ENCODE data around the gene DBH.

Gene DBH

DNA sequence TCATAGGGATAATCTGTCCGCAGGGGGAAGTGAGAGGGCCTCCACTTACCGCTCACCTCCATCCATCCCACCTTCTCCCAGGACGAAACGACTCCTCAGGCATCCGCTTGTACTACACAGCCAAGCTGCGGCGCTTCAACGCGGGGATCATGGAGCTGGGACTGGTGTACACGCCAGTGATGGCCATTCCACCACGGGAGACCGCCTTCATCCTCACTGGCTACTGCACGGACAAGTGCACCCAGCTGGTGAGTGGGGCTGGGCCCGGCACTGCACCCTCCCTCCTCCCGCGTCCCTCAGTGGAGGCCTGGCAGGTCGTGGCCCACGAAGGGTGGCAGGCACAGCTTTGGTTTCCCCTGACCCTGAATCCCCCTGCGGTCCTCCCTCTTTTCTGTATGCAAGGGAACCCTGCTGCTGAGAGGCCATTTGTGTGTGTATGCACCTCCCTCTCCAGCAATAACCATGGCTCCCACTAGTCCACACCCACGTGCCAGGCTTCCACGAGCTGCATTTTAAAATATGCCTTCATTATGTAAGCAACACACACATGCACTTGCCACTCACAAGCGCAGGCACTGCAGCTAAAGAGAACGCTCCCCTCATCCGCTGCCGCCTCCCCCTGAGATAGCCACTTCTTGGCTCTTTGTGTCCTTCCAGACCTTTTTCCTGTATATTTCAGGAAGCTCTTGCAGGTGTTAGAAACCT is 11.8 kb downstream of the DBH start:
- ATAC-seq, result no peak
- no peak for TF ChIP-seq BACH2 (CRISPR knock-in tag; IDR thresholded peaks at IDR 0.05; ENCODE audit: borderline replicate concordance)
- TF ChIP-seq ISL1 (CRISPR knock-in tag; IDR thresholded peaks at IDR 0.05), result no peak

GRCh38 chr9:133649194-133649593 is 13.0 kb downstream of the DBH start:
- ATAC-seq, result no peak
- TF ChIP-seq OSR1 (CRISPR knock-in tag; IDR thresholded peaks at IDR 0.05), result no peak
- no peak for TF ChIP-seq RARB (CRISPR knock-in tag; IDR thresholded peaks at IDR 0.05)
- no peak for TF ChIP-seq TOX (CRISPR knock-in tag; IDR thresholded peaks at IDR 0.05; ENCODE audit: borderline replicate concordance)
- TF ChIP-seq SNAI2 (CRISPR knock-in tag; IDR thresholded peaks at IDR 0.05), result no peak
- no peak for TF ChIP-seq ZNF565 (CRISPR knock-in tag; conservative IDR thresholded peaks at IDR 0.05; ENCODE audit: low read depth)
- no peak for TF ChIP-seq ZC3H10 (CRISPR knock-in tag; IDR thresholded peaks at IDR 0.05)
- TF ChIP-seq ZFP3 (CRISPR knock-in tag; IDR thresholded peaks at IDR 0.05), result no peak
- TF ChIP-seq ZNF70 (CRISPR knock-in tag; IDR thresholded peaks at IDR 0.05), result no peak
- TF ChIP-seq ZNF8 (CRISPR knock-in tag; IDR thresholded peaks at IDR 0.05), result no peak
- TF ChIP-seq, protein P1, sequence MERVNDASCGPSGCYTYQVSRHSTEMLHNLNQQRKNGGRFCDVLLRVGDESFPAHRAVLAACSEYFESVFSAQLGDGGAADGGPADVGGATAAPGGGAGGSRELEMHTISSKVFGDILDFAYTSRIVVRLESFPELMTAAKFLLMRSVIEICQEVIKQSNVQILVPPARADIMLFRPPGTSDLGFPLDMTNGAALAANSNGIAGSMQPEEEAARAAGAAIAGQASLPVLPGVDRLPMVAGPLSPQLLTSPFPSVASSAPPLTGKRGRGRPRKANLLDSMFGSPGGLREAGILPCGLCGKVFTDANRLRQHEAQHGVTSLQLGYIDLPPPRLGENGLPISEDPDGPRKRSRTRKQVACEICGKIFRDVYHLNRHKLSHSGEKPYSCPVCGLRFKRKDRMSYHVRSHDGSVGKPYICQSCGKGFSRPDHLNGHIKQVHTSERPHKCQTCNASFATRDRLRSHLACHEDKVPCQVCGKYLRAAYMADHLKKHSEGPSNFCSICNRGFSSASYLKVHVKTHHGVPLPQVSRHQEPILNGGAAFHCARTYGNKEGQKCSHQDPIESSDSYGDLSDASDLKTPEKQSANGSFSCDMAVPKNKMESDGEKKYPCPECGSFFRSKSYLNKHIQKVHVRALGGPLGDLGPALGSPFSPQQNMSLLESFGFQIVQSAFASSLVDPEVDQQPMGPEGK (CRISPR knock-in tag; IDR thresholded peaks at IDR 0.05; ENCODE audit: borderline replicate concordance), result no peak
- TF ChIP-seq ESRRG (CRISPR knock-in tag; IDR thresholded peaks at IDR 0.05), result no peak
- TF ChIP-seq ISL1 (CRISPR knock-in tag; IDR thresholded peaks at IDR 0.05), result no peak
- TF ChIP-seq CREB5 (CRISPR knock-in tag; IDR thresholded peaks at IDR 0.05; ENCODE audit: low read depth), result no peak
- TF ChIP-seq, protein P2, sequence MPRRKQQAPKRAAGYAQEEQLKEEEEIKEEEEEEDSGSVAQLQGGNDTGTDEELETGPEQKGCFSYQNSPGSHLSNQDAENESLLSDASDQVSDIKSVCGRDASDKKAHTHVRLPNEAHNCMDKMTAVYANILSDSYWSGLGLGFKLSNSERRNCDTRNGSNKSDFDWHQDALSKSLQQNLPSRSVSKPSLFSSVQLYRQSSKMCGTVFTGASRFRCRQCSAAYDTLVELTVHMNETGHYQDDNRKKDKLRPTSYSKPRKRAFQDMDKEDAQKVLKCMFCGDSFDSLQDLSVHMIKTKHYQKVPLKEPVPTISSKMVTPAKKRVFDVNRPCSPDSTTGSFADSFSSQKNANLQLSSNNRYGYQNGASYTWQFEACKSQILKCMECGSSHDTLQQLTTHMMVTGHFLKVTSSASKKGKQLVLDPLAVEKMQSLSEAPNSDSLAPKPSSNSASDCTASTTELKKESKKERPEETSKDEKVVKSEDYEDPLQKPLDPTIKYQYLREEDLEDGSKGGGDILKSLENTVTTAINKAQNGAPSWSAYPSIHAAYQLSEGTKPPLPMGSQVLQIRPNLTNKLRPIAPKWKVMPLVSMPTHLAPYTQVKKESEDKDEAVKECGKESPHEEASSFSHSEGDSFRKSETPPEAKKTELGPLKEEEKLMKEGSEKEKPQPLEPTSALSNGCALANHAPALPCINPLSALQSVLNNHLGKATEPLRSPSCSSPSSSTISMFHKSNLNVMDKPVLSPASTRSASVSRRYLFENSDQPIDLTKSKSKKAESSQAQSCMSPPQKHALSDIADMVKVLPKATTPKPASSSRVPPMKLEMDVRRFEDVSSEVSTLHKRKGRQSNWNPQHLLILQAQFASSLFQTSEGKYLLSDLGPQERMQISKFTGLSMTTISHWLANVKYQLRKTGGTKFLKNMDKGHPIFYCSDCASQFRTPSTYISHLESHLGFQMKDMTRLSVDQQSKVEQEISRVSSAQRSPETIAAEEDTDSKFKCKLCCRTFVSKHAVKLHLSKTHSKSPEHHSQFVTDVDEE (CRISPR knock-in tag; IDR thresholded peaks at IDR 0.05), result no peak
- TF ChIP-seq ARNTL (CRISPR knock-in tag; IDR thresholded peaks at IDR 0.05; ENCODE audit: borderline replicate concordance, low read depth), result no peak
- no peak for TF ChIP-seq CSRNP3 (CRISPR knock-in tag; IDR thresholded peaks at IDR 0.05)
- TF ChIP-seq CSDC2 (CRISPR knock-in tag; IDR thresholded peaks at IDR 0.05), result no peak

GRCh38 chr9:133650026-133650425 is 13.9 kb downstream of the DBH start:
- no peak for ATAC-seq
- TF ChIP-seq ISL1 (CRISPR knock-in tag; IDR thresholded peaks at IDR 0.05) (no peak), TCF4 (CRISPR knock-in tag; IDR thresholded peaks at IDR 0.05; ENCODE audit: borderline replicate concordance) (no peak), ZC3H10 (CRISPR knock-in tag; IDR thresholded peaks at IDR 0.05) (no peak), TOX (CRISPR knock-in tag; IDR thresholded peaks at IDR 0.05; ENCODE audit: borderline replicate concordance) (no peak), SNAI2 (CRISPR knock-in tag; IDR thresholded peaks at IDR 0.05) (no peak), ZNF8 (CRISPR knock-in tag; IDR thresholded peaks at IDR 0.05) (no peak), CSRNP3 (CRISPR knock-in tag; IDR thresholded peaks at IDR 0.05) (no peak), PPARA (CRISPR knock-in tag; IDR thresholded peaks at IDR 0.05; ENCODE audit: borderline replicate concordance) (no peak), GLIS3 (CRISPR knock-in tag; IDR thresholded peaks at IDR 0.05) (no peak), ZNF70 (CRISPR knock-in tag; IDR thresholded peaks at IDR 0.05) (no peak), OSR1 (CRISPR knock-in tag; IDR thresholded peaks at IDR 0.05) (no peak), ESRRG (CRISPR knock-in tag; IDR thresholded peaks at IDR 0.05) (no peak), POU6F1 (CRISPR knock-in tag; IDR thresholded peaks at IDR 0.05; ENCODE audit: borderline replicate concordance, low read depth) (no peak), ZNF565 (CRISPR knock-in tag; conservative IDR thresholded peaks at IDR 0.05; ENCODE audit: low read depth) (no peak), RARB (CRISPR knock-in tag; IDR thresholded peaks at IDR 0.05) (no peak)
- TF ChIP-seq, protein P1 (CRISPR knock-in tag; IDR thresholded peaks at IDR 0.05; ENCODE audit: borderline replicate concordance), result no peak

All from SK-N-SH treated with all-trans-retinoic acid at 6 μM for 48 hours (cell line).